HCT116 (cell line): Measurements from ENCODE around the gene OSBPL5. TPM values are rescaled to one million over a fixed set of nuclear protein-coding genes. Genes with fewer than 3 reads are reported as not detected.

ENCODE experiments used
- ATAC-seq: fragments of 200-7000 bp; cut with Tn5 transposase; 2 replicates; pipeline ENCODE4 v1.9.1; 2020; ENCODE audit warnings: mild to moderate bottlenecking, moderate library complexity
- BruUV-seq: library from RNA; stranded (reverse); fragments of 400-500 nt; replicated peaks from 2 replicates; lab custom pipeline; 2021; lab: Mats Ljungman, UMichigan
- CTCF ChIA-PET: fragments of 300-600 bp; sonication (Branson Sonifier 250); formaldehyde crosslinking; loops from one replicate; lab custom pipeline; 2021; ENCODE audit warnings: antibody characterized with exemption; lab: Charles Lee
- POLR2A ChIA-PET: fragments of 300-600, 350-600 bp; sonication (Branson Sonifier 250); formaldehyde crosslinking; loops from one replicate; lab custom pipeline; 2021; ENCODE audit warnings: antibody characterized with exemption; lab: Charles Lee
- RAD21 ChIA-PET, 2 experiments: fragments of 300-600 bp; sonication (Branson Sonifier 250); formaldehyde crosslinking; loops; one replicate each; lab custom pipeline; 2023; ENCODE audit warnings: low total read pairs in 2 of 2; ENCODE audit not compliant: uncharacterized antibody in 2 of 2, unreplicated experiment in 2 of 2, low non-redundant PET in 1 of 2; lab: Charles Lee
- DNase-seq: peaks from one replicate; pipeline ENCODE4 v3.0.0-alpha.2; 2010; ENCODE audit warnings: low read depth, low spot score
- H2AFZ ChIP-seq: fragments of 200-600 bp; shearing (Covaris generic), sonication (generic); 2 replicates; pipeline ENCODE4 v1.6.1; 2017; ENCODE audit warnings: low read depth, mixed run types, mixed read lengths, antibody characterized with exemption, low read length; ENCODE audit not compliant: poor library complexity, severe bottlenecking
- H3K27ac ChIP-seq: 2 replicates; pipeline ENCODE4 v1.5.1; 2012; ENCODE audit warnings: low read depth, low read length
- H3K27me3 ChIP-seq: fragments of 200-600 bp; sonication (generic); 2 replicates; pipeline ENCODE4 v1.6.1; 2016; ENCODE audit warnings: mixed run types, low read length, mixed read lengths; ENCODE audit not compliant: insufficient read depth
- H3K36me3 ChIP-seq, 2 experiments: fragments of 200-500 bp in 1 of 2; fragments of 200-600 bp in 1 of 2; sonication (Bioruptor generic) in 1 of 2; sonication (generic) in 1 of 2; 2 replicates each; pipeline versions ENCODE4 v1.5.1 to v1.6.1; 2014 to 2016; ENCODE audit warnings: low read length in 2 of 2, inconsistent platforms in 1 of 2, mixed read lengths in 1 of 2, mixed run types in 1 of 2; ENCODE audit not compliant: insufficient read depth in 2 of 2, control insufficient read depth in 1 of 2
- H3K4me1 ChIP-seq, 2 experiments: fragments of 200-600 bp in 1 of 2; sonication (generic) in 1 of 2; 2 replicates each; pipeline versions ENCODE4 v1.5.1 to v1.6.1; 2012 to 2017; ENCODE audit warnings: low read length in 2 of 2, inconsistent platforms in 1 of 2, mild to moderate bottlenecking in 1 of 2, mixed read lengths in 1 of 2, mixed run types in 1 of 2, moderate library complexity in 1 of 2; ENCODE audit not compliant: insufficient read depth in 2 of 2, control insufficient read depth in 1 of 2
- H3K4me2 ChIP-seq: fragments of 200-600 bp; sonication (generic); 2 replicates; pipeline ENCODE4 v1.6.1; 2017; ENCODE audit warnings: mixed run types, low read length, mixed read lengths
- H3K4me3 ChIP-seq, 2 experiments: fragments of 200-600 bp in 1 of 2; sonication (generic) in 1 of 2; replicated peaks in 1 of 2; 2 replicates each; pipeline ENCODE4 v1.5.1; 2011 to 2016; ENCODE audit warnings: low read length in 2 of 2, control low read depth in 1 of 2, low read depth in 1 of 2, mild to moderate bottlenecking in 1 of 2, mixed read lengths in 1 of 2, mixed run types in 1 of 2
- H3K79me2 ChIP-seq: fragments of 200-600 bp; sonication (generic); 2 replicates; pipeline ENCODE4 v1.6.1; 2017; ENCODE audit warnings: mild to moderate bottlenecking, mixed run types, low read length, moderate library complexity, mixed read lengths; ENCODE audit not compliant: insufficient read depth
- H3K9ac ChIP-seq: fragments of 200-600 bp; sonication (generic); 2 replicates; pipeline ENCODE4 v1.6.1; 2016; ENCODE audit warnings: low read length, mixed read lengths
- H3K9me2 ChIP-seq: fragments of 200-600 bp; sonication (generic), shearing (Covaris generic); 2 replicates; pipeline ENCODE4 v1.6.1; 2017; ENCODE audit warnings: mixed run types, mild to moderate bottlenecking, moderate library complexity; ENCODE audit not compliant: insufficient read depth
- H3K9me3 ChIP-seq, 2 experiments: fragments of 200-500 bp in 1 of 2; fragments of 200-600 bp in 1 of 2; sonication (Bioruptor generic) in 1 of 2; sonication (generic) in 1 of 2; 2 replicates each; pipeline ENCODE4 v1.6.1; 2014 to 2017; ENCODE audit warnings: low read length in 2 of 2, mixed read lengths in 2 of 2, inconsistent platforms in 1 of 2, low read depth in 1 of 2, mild to moderate bottlenecking in 1 of 2, mixed run types in 1 of 2, moderate library complexity in 1 of 2; ENCODE audit not compliant: control insufficient read depth in 1 of 2, insufficient read depth in 1 of 2
- H4K20me1 ChIP-seq: fragments of 200-600 bp; sonication (generic), shearing (Covaris generic); 2 replicates; pipeline ENCODE4 v1.6.1; 2017; ENCODE audit warnings: mixed run types, mild to moderate bottlenecking, moderate library complexity; ENCODE audit not compliant: insufficient read depth
- CTCF ChIP-seq, 3 experiments: fragments of 200-600 bp in 1 of 3; sonication (generic) in 1 of 3; IDR thresholded peaks in 2 of 3; conservative IDR thresholded peaks in 1 of 3; 2 replicates each; pipeline ENCODE4 v1.5.1; 2012 to 2017; ENCODE audit warnings: low read depth in 2 of 3, low read length in 2 of 3, antibody characterized with exemption in 1 of 3, borderline replicate concordance in 1 of 3, control low read depth in 1 of 3, mild to moderate bottlenecking in 1 of 3, mixed read lengths in 1 of 3, mixed run types in 1 of 3, moderate library complexity in 1 of 3; ENCODE audit not compliant: insufficient read depth in 1 of 3
- EZH2 ChIP-seq: fragments of 200-600 bp; sonication (generic); IDR thresholded peaks from 2 replicates; pipeline ENCODE4 v1.6.1; 2017; ENCODE audit warnings: antibody characterized with exemption, mixed run types
- EZH2phosphoT487 ChIP-seq: fragments of 200-600 bp; IDR thresholded peaks from 2 replicates; pipeline ENCODE4 v1.6.1; 2018; ENCODE audit warnings: antibody characterized with exemption, borderline replicate concordance
- FOSL1 ChIP-seq: IDR thresholded peaks from 2 replicates; pipeline ENCODE4 v1.6.1; 2012; ENCODE audit warnings: low read depth
- POLR2AphosphoS5 ChIP-seq: IDR thresholded peaks from 2 replicates; pipeline ENCODE4 v1.6.1; 2011; ENCODE audit warnings: mild to moderate bottlenecking, low read depth, low read length, moderate library complexity
- SIN3A ChIP-seq: IDR thresholded peaks from 2 replicates; pipeline ENCODE4 v1.6.1; 2012; ENCODE audit warnings: low read depth
- YY1 ChIP-seq: IDR thresholded peaks from 2 replicates; pipeline ENCODE4 v1.6.1; 2011; ENCODE audit warnings: low read length, low read depth, moderate library complexity, mild to moderate bottlenecking; ENCODE audit not compliant: insufficient replicate concordance; ENCODE audit errors: extremely low read depth
- ZFX ChIP-seq: fragments of 450-650 bp; IDR thresholded peaks from 2 replicates; pipeline ENCODE4 v1.6.1; 2017
- ZNF274 ChIP-seq: fragments of 200-500 bp; sonication (Bioruptor generic); IDR thresholded peaks from 2 replicates; pipeline ENCODE4 v1.6.1; 2014; ENCODE audit warnings: mild to moderate bottlenecking, low read depth, low read length, inconsistent platforms
- intact Hi-C: fragments of 100-400 bp; cut with micrococcal nuclease; formaldehyde crosslinking; loops from 2 replicates; pipeline ENCODE4 v1.10.0; 2022
- total RNA-seq: library from RNA; stranded (reverse); gene quantifications from one replicate; pipeline ENCODE4 v1.2.1, GENCODE V29; 2021; ENCODE audit not compliant: unreplicated experiment

OSBPL5 gene
- total RNA-seq, 1 experiment from 2014 or later: 44.2 TPM

- DNase-seq: no peak
- TF ChIP-seq YY1 (no peak), ZNF274 (no peak), CTCF (IDR thresholded peaks at IDR 0.05 in 2 of 3, conservative IDR thresholded peaks at IDR 0.05 in 1 of 3; ENCODE audit: borderline replicate concordance in 1 of 3, insufficient read depth in 1 of 3, low read depth in 2 of 3, low read length in 2 of 3) (no peak), EZH2phosphoT487 (no peak), EZH2 (no peak), SIN3A (no peak), POLR2AphosphoS5 (no peak), FOSL1 (no peak), ZFX (no peak)
- TF ChIP-seq, all 23 proteins: peak for 0
- POLR2A ChIA-PET: interaction anchor here (1.4 kb wide), 1 partner anchor 162 kb away, joined by 7 read pairs; the partner anchor contains the start of gene PHLDA2
- H3K4me2 ChIP-seq: no peak overlapping the region
- H3K9ac ChIP-seq: no peak overlapping the region
- intact Hi-C loops: loop anchor here (1.0 to 2.0 kb wide), 2 partner anchors 116 to 161 kb away; no protein-coding TSS in a partner anchor
- H3K36me3 ChIP-seq: no peaks in the 10 kb centered on the region
- CTCF ChIA-PET: interaction anchor here (0.7 to 2.1 kb wide), 20 partner anchors 13 to 558 kb away, joined by 3 to 12 read pairs (median 4); partner anchors contain the start of genes CARS1 and PHLDA2
- RAD21 ChIA-PET: interaction anchor here (0.7 to 1.5 kb wide), 4 partner anchors 53 to 199 kb away, joined by 3 to 14 read pairs (median 4); partner anchors contain the start of gene PHLDA2 (in 1 of the 2)
- H3K27ac ChIP-seq: no peak overlapping the region
- H3K27me3 ChIP-seq: no peaks in the 10 kb centered on the region
- H3K79me2 ChIP-seq: no peaks in the 10 kb centered on the region
- H3K4me3 ChIP-seq: no peak overlapping the region
- ATAC-seq: no peak
- H3K9me2 ChIP-seq: no peaks in the 10 kb centered on the region
- no TSS peak for BruUV-seq
- H2AFZ ChIP-seq: no peak overlapping the region
- H3K9me3 ChIP-seq: no peaks in the 10 kb centered on the region
- H4K20me1 ChIP-seq: no peaks in the 10 kb centered on the region
- peaks cover 2 to 22% of the 10 kb centered on the region in 2 experiments for H3K4me1 ChIP-seq
Observed at GRCh38 chr11:3091081-3091845, 73.8 kb downstream of the OSBPL5 start.
